ENCODE results near the gene PKD1L1. TPM values are rescaled to one million over a fixed set of nuclear protein-coding genes. Genes with fewer than 3 reads are reported as not detected.
"Not testable (repeated sequence)": the region's sequence is repeated elsewhere in the genome, so short reads cannot be mapped to it uniquely, and the experiment has no call there.

The PKD1L1 gene
- 1 to 10 TPM in 1 of 4 donors, under 1 TPM in 1, not detected in 2; 0.42 to 1.2 TPM for polyA plus RNA-seq
- long read RNA-seq, donor 1 = 0 reads
- long read RNA-seq, donor 2 = 0 reads
- long read RNA-seq, donor 3 = 0 reads
- long read RNA-seq, donor 4 = 0 reads
- long read RNA-seq, donor 5 = 0 reads
- long read RNA-seq, donor 6 = 0 reads
- long read RNA-seq, donor 7, partial matches to known transcripts = 0 of 1 reads
- long read RNA-seq, donor 7, other reads (novel, unspliced or antisense) = 0 of 1 reads
- long read RNA-seq, donor 8 = 0 reads
- long read RNA-seq, donor 9, partial matches to known transcripts = 0 of 1 reads
- long read RNA-seq, donor 9, other reads (novel, unspliced or antisense) = 0 of 1 reads
- long read RNA-seq, donor 10 = 0 reads

- Histone ChIP-seq H3K4me3 (ENCODE audit: low read depth in 1 of 3, low read length in 3 of 3) (no peak within 1 kb of the TSS), H3K27me3 (ENCODE audit: control insufficient read depth in 3 of 3, insufficient read depth in 3 of 3, low read length in 3 of 3) (no peaks in the 10 kb centered on the region), H3K27ac (ENCODE audit: low read depth in 1 of 3, low read length in 2 of 3) (peak within 1 kb of the TSS in 1 of 3 donors; percentile 22), H3K36me3 (ENCODE audit: control insufficient read depth in 3 of 3, insufficient read depth in 2 of 3, low read depth in 1 of 3, low read length in 3 of 3) (no peaks in the 10 kb centered on the region), H3K9me3 (ENCODE audit: control insufficient read depth in 2 of 2, insufficient read depth in 1 of 2, low read depth in 1 of 2, low read length in 1 of 2) (no peaks in the 10 kb centered on the region), H3K4me1 (ENCODE audit: control insufficient read depth in 3 of 3, insufficient read depth in 2 of 3, low read depth in 1 of 3, low read length in 2 of 3) (peaks cover 0 to 10% (median 0%) of the 10 kb centered on the region in 3 donors)
- no peak for DNase-seq
- 78 to 85% (median 79%) methylated on average over 7 of the region's 7 CpGs for WGBS, 3 donors
- FAIRE-seq = no peak
Observed at GRCh38 chr7:47948141-47948790, at the start of gene PKD1L1. Gene PKD1L1 (minus strand): TSS chr7:47948466. CDS start chr7:47948440, 26 bp downstream.

- H3K4me1 ChIP-seq (ENCODE audit: control insufficient read depth in 3 of 3, insufficient read depth in 2 of 3, low read depth in 1 of 3, low read length in 2 of 3) = no peaks in the 10 kb centered on the region
- DNase-seq = no peak
- no peak overlapping the region for H3K4me3 ChIP-seq (ENCODE audit: low read depth in 1 of 3, low read length in 3 of 3)
- WGBS, 3 donors = 46 to 59% (median 59%) methylated on average over 3 of the region's 3 CpGs
- no peaks in the 10 kb centered on the region for H3K9me3 ChIP-seq (ENCODE audit: control insufficient read depth in 2 of 2, insufficient read depth in 1 of 2, low read depth in 1 of 2, low read length in 1 of 2)
- no peaks in the 10 kb centered on the region for H3K27me3 ChIP-seq (ENCODE audit: control insufficient read depth in 3 of 3, insufficient read depth in 3 of 3, low read length in 3 of 3)
- peak overlapping the region in 2 of 3 donors; percentile 54 to 69 for H3K27ac ChIP-seq (ENCODE audit: low read depth in 1 of 3, low read length in 2 of 3)
- no peaks in the 10 kb centered on the region for H3K36me3 ChIP-seq (ENCODE audit: control insufficient read depth in 3 of 3, insufficient read depth in 2 of 3, low read depth in 1 of 3, low read length in 3 of 3)
- no peak for FAIRE-seq
Observed at GRCh38 chr7:47992446-47992845, 44.2 kb upstream of the PKD1L1 start.

GRCh38 chr7:47991741-47992311 lies 43.6 kb upstream of the PKD1L1 start:
- peak overlapping the region; percentile 38 to 76 (median 69) for H3K27ac ChIP-seq (ENCODE audit: low read depth in 1 of 3, low read length in 2 of 3)
- no peaks in the 10 kb centered on the region for H3K4me1 ChIP-seq (ENCODE audit: control insufficient read depth in 3 of 3, insufficient read depth in 2 of 3, low read depth in 1 of 3, low read length in 2 of 3)
- no peaks in the 10 kb centered on the region for H3K27me3 ChIP-seq (ENCODE audit: control insufficient read depth in 3 of 3, insufficient read depth in 3 of 3, low read length in 3 of 3)
- 1 to 6% (median 2%) methylated on average over 23 to 26 of the region's 26 CpGs for WGBS, 3 donors
- no peaks in the 10 kb centered on the region for H3K36me3 ChIP-seq (ENCODE audit: control insufficient read depth in 3 of 3, insufficient read depth in 2 of 3, low read depth in 1 of 3, low read length in 3 of 3)
- FAIRE-seq = no peak
- H3K4me3 ChIP-seq (ENCODE audit: low read depth in 1 of 3, low read length in 3 of 3) = peak overlapping the region in 2 of 3 donors; percentile 50 to 69
- DNase-seq = peak; percentile 89 to 93
- no peaks in the 10 kb centered on the region for H3K9me3 ChIP-seq (ENCODE audit: control insufficient read depth in 2 of 2, insufficient read depth in 1 of 2, low read depth in 1 of 2, low read length in 1 of 2)

- no peaks in the 10 kb centered on the region for H3K4me1 ChIP-seq (ENCODE audit: control insufficient read depth in 3 of 3, insufficient read depth in 2 of 3, low read depth in 1 of 3, low read length in 2 of 3)
- H3K4me3 ChIP-seq (ENCODE audit: low read depth in 1 of 3, low read length in 3 of 3) = peak overlapping the region in 1 of 3 donors; percentile 50
- H3K27me3 ChIP-seq (ENCODE audit: control insufficient read depth in 3 of 3, insufficient read depth in 3 of 3, low read length in 3 of 3) = no peaks in the 10 kb centered on the region
- no peaks in the 10 kb centered on the region for H3K36me3 ChIP-seq (ENCODE audit: control insufficient read depth in 3 of 3, insufficient read depth in 2 of 3, low read depth in 1 of 3, low read length in 3 of 3)
- 83 to 90% (median 87%) methylated on average over 1 of the region's 1 CpG for WGBS, 3 donors
- H3K9me3 ChIP-seq (ENCODE audit: control insufficient read depth in 2 of 2, insufficient read depth in 1 of 2, low read depth in 1 of 2, low read length in 1 of 2) = no peaks in the 10 kb centered on the region
- DNase-seq (no peak), FAIRE-seq (no peak)
- peak overlapping the region; percentile 38 to 76 (median 69) for H3K27ac ChIP-seq (ENCODE audit: low read depth in 1 of 3, low read length in 2 of 3)
Observed at GRCh38 chr7:47991270-47991669, 43.0 kb upstream of the PKD1L1 start.

- no peaks in the 10 kb centered on the region for H3K4me1 ChIP-seq (ENCODE audit: control insufficient read depth in 3 of 3, insufficient read depth in 2 of 3, low read depth in 1 of 3, low read length in 2 of 3)
- H3K9me3 ChIP-seq (ENCODE audit: control insufficient read depth in 2 of 2, insufficient read depth in 1 of 2, low read depth in 1 of 2, low read length in 1 of 2) = no peaks in the 10 kb centered on the region
- no peaks in the 10 kb centered on the region for H3K36me3 ChIP-seq (ENCODE audit: control insufficient read depth in 3 of 3, insufficient read depth in 2 of 3, low read depth in 1 of 3, low read length in 3 of 3)
- no peak for FAIRE-seq
- H3K4me3 ChIP-seq (ENCODE audit: low read depth in 1 of 3, low read length in 3 of 3) = no peak overlapping the region
- no peak overlapping the region for H3K27ac ChIP-seq (ENCODE audit: low read depth in 1 of 3, low read length in 2 of 3)
- no peaks in the 10 kb centered on the region for H3K27me3 ChIP-seq (ENCODE audit: control insufficient read depth in 3 of 3, insufficient read depth in 3 of 3, low read length in 3 of 3)
- 94 to 98% (median 96%) methylated on average over 5 of the region's 5 CpGs for WGBS, 3 donors
- DNase-seq = no peak
Observed at GRCh38 chr7:47990592-47990991, 42.3 kb upstream of the PKD1L1 start.

- H3K27me3 ChIP-seq (ENCODE audit: control insufficient read depth in 3 of 3, insufficient read depth in 3 of 3, low read length in 3 of 3); H3K4me3 ChIP-seq (ENCODE audit: low read depth in 1 of 3, low read length in 3 of 3); H3K36me3 ChIP-seq (ENCODE audit: control insufficient read depth in 3 of 3, insufficient read depth in 2 of 3, low read depth in 1 of 3, low read length in 3 of 3); H3K9me3 ChIP-seq (ENCODE audit: control insufficient read depth in 2 of 2, insufficient read depth in 1 of 2, low read depth in 1 of 2, low read length in 1 of 2); FAIRE-seq; H3K4me1 ChIP-seq (ENCODE audit: control insufficient read depth in 3 of 3, insufficient read depth in 2 of 3, low read depth in 1 of 3, low read length in 2 of 3): not testable (repeated sequence)
- 76 to 93% (median 84%) methylated on average over 10 of the region's 10 CpGs for WGBS, 3 donors
- DNase-seq = peak in 1 of 2 donors; percentile 54
- H3K27ac ChIP-seq (ENCODE audit: low read depth in 1 of 3, low read length in 2 of 3) = peak overlapping the region in 1 of 3 donors; percentile 45
Observed at GRCh38 chr7:47989607-47990400, 41.5 kb upstream of the PKD1L1 start.

GRCh38 chr7:47988496-47989386 lies 40.5 kb upstream of the PKD1L1 start:
- Histone ChIP-seq H3K4me1 (ENCODE audit: control insufficient read depth in 3 of 3, insufficient read depth in 2 of 3, low read depth in 1 of 3, low read length in 2 of 3) (no peaks in the 10 kb centered on the region), H3K27ac (ENCODE audit: low read depth in 1 of 3, low read length in 2 of 3) (no peak overlapping the region), H3K27me3 (ENCODE audit: control insufficient read depth in 3 of 3, insufficient read depth in 3 of 3, low read length in 3 of 3) (no peaks in the 10 kb centered on the region), H3K4me3 (ENCODE audit: low read depth in 1 of 3, low read length in 3 of 3) (no peak overlapping the region), H3K9me3 (ENCODE audit: control insufficient read depth in 2 of 2, insufficient read depth in 1 of 2, low read depth in 1 of 2, low read length in 1 of 2) (no peaks in the 10 kb centered on the region), H3K36me3 (ENCODE audit: control insufficient read depth in 3 of 3, insufficient read depth in 2 of 3, low read depth in 1 of 3, low read length in 3 of 3) (no peaks in the 10 kb centered on the region)
- DNase-seq (no peak), FAIRE-seq (no peak)
- WGBS, 3 donors = 77 to 82% (median 81%) methylated on average over 8 of the region's 8 CpGs

Data from small intestine (tissue), 16 donors.